NB4 (cell line): ENCODE results near the gene NACC2.

ENCODE experiments used
- DNase-seq: peaks from one replicate; pipeline ENCODE4 v3.0.0; 2010; ENCODE audit warnings: low read depth
- H3K4me3 ChIP-seq: one replicate; pipeline ENCODE4 v1.5.1; 2011; ENCODE audit warnings: mild to moderate bottlenecking, low read depth, low read length, moderate library complexity
- CTCF ChIP-seq: IDR thresholded peaks from one replicate; pipeline ENCODE4 v1.5.1; 2012; ENCODE audit warnings: low read depth, low read length
- MAX ChIP-seq: IDR thresholded peaks from 2 replicates; pipeline ENCODE4 v1.6.1; 2011; ENCODE audit warnings: low read depth, low read length
- MYC ChIP-seq: IDR thresholded peaks from 2 replicates; pipeline ENCODE4 v1.6.1; 2011; ENCODE audit warnings: low read depth, low read length
- POLR2A ChIP-seq: IDR thresholded peaks from 2 replicates; pipeline ENCODE4 v1.6.1; 2011; ENCODE audit warnings: mild to moderate bottlenecking; ENCODE audit not compliant: insufficient read length; ENCODE audit errors: extremely low read depth

NACC2 gene

GRCh38 chr9:135988493-135988892 is 106.6 kb downstream of the NACC2 start:
- no peak overlapping the region for H3K4me3 ChIP-seq
- DNase-seq = no peak
- TF ChIP-seq MAX (no peak), CTCF (no peak), POLR2A (no peak), MYC (no peak)

- no peak overlapping the region for H3K4me3 ChIP-seq
- no peak for DNase-seq
- TF ChIP-seq CTCF (no peak), MAX (no peak), MYC (no peak), POLR2A (no peak)
Observed at GRCh38 chr9:135987838-135988404, 107.2 kb downstream of the NACC2 start.

DNA sequence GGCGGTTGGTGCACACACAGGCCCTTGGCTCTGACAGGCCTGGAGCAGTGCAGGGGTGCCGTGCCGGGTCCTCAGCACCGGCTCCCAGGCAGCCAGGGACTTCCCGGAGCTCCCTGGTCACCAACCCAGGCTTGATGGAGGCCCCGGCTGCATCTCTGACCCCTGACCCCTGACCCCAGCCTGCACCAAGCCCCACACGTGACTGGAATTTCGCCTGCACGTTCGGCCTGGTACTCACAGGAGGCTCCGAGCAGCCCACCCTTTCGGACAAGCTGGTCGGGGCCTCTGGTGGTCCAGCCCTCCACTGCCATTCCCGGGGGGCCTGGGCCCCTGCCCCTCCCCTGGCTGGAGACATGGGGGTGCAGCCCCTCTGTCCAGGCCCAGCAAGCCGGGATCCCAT is 108.5 kb downstream of the NACC2 start:
- no peak overlapping the region for H3K4me3 ChIP-seq
- TF ChIP-seq CTCF = no peak
- no peak for TF ChIP-seq MAX
- no peak for TF ChIP-seq MYC
- no peak for TF ChIP-seq POLR2A
- DNase-seq = no peak

DNA sequence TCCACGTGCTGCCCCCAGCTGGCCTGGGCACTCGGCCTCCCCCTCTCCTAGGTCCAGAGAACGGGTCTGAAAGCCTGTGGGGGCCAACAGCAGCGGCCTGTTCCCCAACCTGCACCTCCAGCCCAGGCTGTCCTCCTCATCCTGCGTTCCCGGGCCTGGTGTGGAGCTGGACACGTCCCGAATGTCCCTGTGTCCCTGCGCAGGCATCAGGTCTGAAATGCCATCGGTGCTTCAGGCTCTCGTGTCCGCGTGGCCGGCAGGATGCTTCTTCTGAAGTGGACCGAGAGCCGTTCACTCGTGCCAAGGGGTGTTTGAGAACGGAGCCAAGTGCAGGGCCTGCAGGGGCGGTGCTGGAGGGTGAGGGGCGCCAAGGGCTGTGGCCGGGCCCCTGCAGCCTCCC is 109.2 kb downstream of the NACC2 start:
- TF ChIP-seq MAX = no peak
- no peak for TF ChIP-seq POLR2A
- TF ChIP-seq MYC = no peak
- TF ChIP-seq CTCF = no peak
- no peak overlapping the region for H3K4me3 ChIP-seq
- DNase-seq = no peak

- no peak overlapping the region for H3K4me3 ChIP-seq
- no peak for DNase-seq
- TF ChIP-seq CTCF (no peak), MYC (no peak), POLR2A (no peak)
Observed at GRCh38 chr9:135985459-135985774, 109.7 kb downstream of the NACC2 start.
